CD4-positive, CD25-positive, alpha-beta regulatory T cell (primary cell): ENCODE data around the gene AGMO. TPM values are rescaled to one million over a fixed set of nuclear protein-coding genes. Genes with fewer than 3 reads are reported as not detected.

ENCODE experiments used
- ATAC-seq, 2 donors: fragments of 150-1000 bp; cut with Tn5 transposase; one replicate each; pipeline ENCODE4 v1.10.0; 2021; ENCODE audit warnings: low read depth in 2 of 2, moderate number of reproducible peaks in 2 of 2, moderate library complexity in 1 of 2
- DNase-seq, 3 donors: peaks; one replicate each; pipeline versions ENCODE4 v3.0.0 to v3.0.0-alpha.2; 2012 to 2022; ENCODE audit warnings: mixed read lengths in 1 of 3
- H3K27ac ChIP-seq: one replicate; pipeline ENCODE4 v1.7.0; 2013; ENCODE audit warnings: mild to moderate bottlenecking, low read length; ENCODE audit not compliant: insufficient read depth, poor library complexity, severe bottlenecking
- H3K27me3 ChIP-seq: one replicate; pipeline ENCODE4 v1.7.0; 2013; ENCODE audit warnings: low read length; ENCODE audit not compliant: control insufficient read depth, insufficient read depth
- H3K36me3 ChIP-seq: one replicate; pipeline ENCODE4 v1.7.0; 2013; ENCODE audit warnings: mild to moderate bottlenecking, low read length, moderate library complexity; ENCODE audit not compliant: control insufficient read depth, insufficient read depth
- H3K4me1 ChIP-seq: 2 replicates; pipeline ENCODE4 v1.7.0; 2013; ENCODE audit warnings: mild to moderate bottlenecking, low read length; ENCODE audit not compliant: insufficient read depth, control insufficient read depth, poor library complexity, severe bottlenecking
- H3K4me3 ChIP-seq: one replicate; pipeline ENCODE4 v1.7.0; 2013; ENCODE audit warnings: low read depth, mild to moderate bottlenecking, low read length, moderate library complexity
- H3K9me3 ChIP-seq, 2 experiments: 1 replicate in 1 of 2; 2 replicates in 1 of 2; pipeline ENCODE4 v1.7.0; 2013; ENCODE audit warnings: low read length in 2 of 2, mild to moderate bottlenecking in 1 of 2, moderate library complexity in 1 of 2; ENCODE audit not compliant: control insufficient read depth in 2 of 2
- H3K27ac Mint-ChIP-seq, 3 donors: one replicate each; pipeline ENCODE4 v1.8.0; 2020 to 2022; ENCODE audit warnings: mild to moderate bottlenecking in 3 of 3, mixed read lengths in 3 of 3, moderate library complexity in 2 of 3
- H3K27me3 Mint-ChIP-seq: one replicate; pipeline ENCODE4 v1.8.0; 2022; ENCODE audit warnings: mild to moderate bottlenecking, mixed read lengths
- H3K36me3 Mint-ChIP-seq: one replicate; pipeline ENCODE4 v1.8.0; 2020; ENCODE audit warnings: mixed read lengths
- H3K4me1 Mint-ChIP-seq, 4 donors: one replicate each; pipeline ENCODE4 v1.8.0; 2020 to 2022; ENCODE audit warnings: mixed read lengths in 4 of 4, mild to moderate bottlenecking in 1 of 4
- H3K4me3 Mint-ChIP-seq, 4 donors: one replicate each; pipeline ENCODE4 v1.8.0; 2020 to 2022; ENCODE audit warnings: mild to moderate bottlenecking in 4 of 4, mixed read lengths in 4 of 4, moderate library complexity in 3 of 4
- H3K9me3 Mint-ChIP-seq, 7 donors: one replicate each; pipeline ENCODE4 v1.8.0; 2020 to 2022; ENCODE audit warnings: mixed read lengths in 7 of 7, mild to moderate bottlenecking in 3 of 7, moderate library complexity in 2 of 7
- polyA plus RNA-seq, 4 donors: library from polyadenylated mRNA; unstranded; fragments of 300-500 nt; fragmentation: Illumina TruSeq; gene quantifications; one replicate each; pipeline ENCODE4 v1.2.3, GENCODE V29; 2021
- total RNA-seq: library from RNA; stranded (reverse); gene quantifications from one replicate; pipeline ENCODE4 v1.2.3, GENCODE V29; 2022

Gene AGMO
- total and polyA plus RNA-seq, 5 donors from 2014 or later, result not detected

- Mint-ChIP-seq H3K4me3 (no peak overlapping the region), H3K36me3 (no peaks in the 10 kb centered on the region), H3K27me3 (no peaks in the 10 kb centered on the region), H3K27ac (peak overlapping the region in 1 of 3 donors; percentile 28), H3K9me3 (peaks cover 1 to 8% (median 4%) of the 10 kb centered on the region in 7 donors), H3K4me1 (no peaks in the 10 kb centered on the region)
- Histone ChIP-seq H3K27ac (no peak overlapping the region), H3K9me3 (no peaks in the 10 kb centered on the region), H3K4me3 (no peak overlapping the region), H3K4me1 (no peaks in the 10 kb centered on the region), H3K27me3 (no peaks in the 10 kb centered on the region), H3K36me3 (no peaks in the 10 kb centered on the region)
- DNase-seq (no peak), ATAC-seq (no peak)
Measured at GRCh38 chr7:15457990-15458955, 103.5 kb downstream of the AGMO start.

- no peak for ATAC-seq
- Mint-ChIP-seq H3K4me3 (no peak overlapping the region), H3K27me3 (no peaks in the 10 kb centered on the region), H3K9me3 (peaks cover 0 to 15% (median 4%) of the 10 kb centered on the region in 7 donors), H3K36me3 (no peaks in the 10 kb centered on the region), H3K27ac (no peak overlapping the region), H3K4me1 (no peaks in the 10 kb centered on the region)
- Histone ChIP-seq H3K27me3 (no peaks in the 10 kb centered on the region), H3K4me3 (no peak overlapping the region), H3K4me1 (no peaks in the 10 kb centered on the region), H3K36me3 (no peaks in the 10 kb centered on the region), H3K9me3 (peaks cover 0 to 6% of the 10 kb centered on the region in 2 experiments), H3K27ac (no peak overlapping the region)
- DNase-seq, result no peak
Measured at GRCh38 chr7:15452670-15453069, 109.1 kb downstream of the AGMO start.

GRCh38 chr7:15446722-15447121 lies 115.1 kb downstream of the AGMO start:
- Histone ChIP-seq H3K36me3 (no peaks in the 10 kb centered on the region), H3K27ac (no peak overlapping the region), H3K4me3 (no peak overlapping the region), H3K27me3 (no peaks in the 10 kb centered on the region), H3K9me3 (peaks cover 0 to 14% of the 10 kb centered on the region in 2 experiments), H3K4me1 (no peaks in the 10 kb centered on the region)
- no peak overlapping the region for H3K4me3 Mint-ChIP-seq
- peaks cover 3 to 24% (median 13%) of the 10 kb centered on the region in 7 donors for H3K9me3 Mint-ChIP-seq
- no peaks in the 10 kb centered on the region for H3K4me1 Mint-ChIP-seq
- no peak for DNase-seq
- ATAC-seq, result no peak
- H3K27me3 Mint-ChIP-seq, result no peaks in the 10 kb centered on the region
- no peak overlapping the region for H3K27ac Mint-ChIP-seq
- no peaks in the 10 kb centered on the region for H3K36me3 Mint-ChIP-seq

- Mint-ChIP-seq H3K9me3 (peaks cover 3 to 26% (median 13%) of the 10 kb centered on the region in 7 donors), H3K4me3 (no peak overlapping the region), H3K4me1 (no peaks in the 10 kb centered on the region), H3K27me3 (no peaks in the 10 kb centered on the region), H3K36me3 (no peaks in the 10 kb centered on the region), H3K27ac (no peak overlapping the region)
- Histone ChIP-seq H3K4me3 (no peak overlapping the region), H3K27me3 (no peaks in the 10 kb centered on the region), H3K36me3 (no peaks in the 10 kb centered on the region), H3K9me3 (peaks cover 0 to 14% of the 10 kb centered on the region in 2 experiments), H3K4me1 (no peaks in the 10 kb centered on the region), H3K27ac (no peak overlapping the region)
- ATAC-seq (no peak), DNase-seq (no peak)
Measured at GRCh38 chr7:15446280-15446679, 115.5 kb downstream of the AGMO start.

- H3K9me3 ChIP-seq, result peaks cover 0 to 4% of the 10 kb centered on the region in 2 experiments
- Mint-ChIP-seq H3K4me3 (no peak overlapping the region), H3K27me3 (no peaks in the 10 kb centered on the region), H3K27ac (no peak overlapping the region), H3K9me3 (peaks cover 4 to 26% (median 13%) of the 10 kb centered on the region in 7 donors), H3K36me3 (no peaks in the 10 kb centered on the region), H3K4me1 (no peaks in the 10 kb centered on the region)
- no peaks in the 10 kb centered on the region for H3K4me1 ChIP-seq
- ATAC-seq, result no peak
- no peaks in the 10 kb centered on the region for H3K27me3 ChIP-seq
- H3K4me3 ChIP-seq, result no peak overlapping the region
- no peaks in the 10 kb centered on the region for H3K36me3 ChIP-seq
- H3K27ac ChIP-seq, result no peak overlapping the region
- no peak for DNase-seq
Measured at GRCh38 chr7:15441915-15442314, 119.9 kb downstream of the AGMO start.

GRCh38 chr7:15440482-15440881 lies 121.3 kb downstream of the AGMO start:
- Histone ChIP-seq H3K36me3 (no peaks in the 10 kb centered on the region), H3K4me3 (no peak overlapping the region), H3K27me3 (no peaks in the 10 kb centered on the region), H3K27ac (no peak overlapping the region), H3K4me1 (no peaks in the 10 kb centered on the region), H3K9me3 (no peaks in the 10 kb centered on the region)
- no peak for ATAC-seq
- Mint-ChIP-seq H3K27ac (no peak overlapping the region), H3K4me3 (no peak overlapping the region), H3K9me3 (peaks cover 1 to 31% (median 11%) of the 10 kb centered on the region in 7 donors), H3K27me3 (no peaks in the 10 kb centered on the region), H3K4me1 (no peaks in the 10 kb centered on the region), H3K36me3 (no peaks in the 10 kb centered on the region)
- DNase-seq, result no peak

GRCh38 chr7:15439853-15440252 lies 122.0 kb downstream of the AGMO start:
- Histone ChIP-seq H3K27ac (no peak overlapping the region), H3K4me1 (no peaks in the 10 kb centered on the region), H3K9me3 (no peaks in the 10 kb centered on the region), H3K27me3 (no peaks in the 10 kb centered on the region), H3K36me3 (no peaks in the 10 kb centered on the region), H3K4me3 (no peak overlapping the region)
- Mint-ChIP-seq H3K4me3 (no peak overlapping the region), H3K27ac (no peak overlapping the region), H3K9me3 (peaks cover 1 to 33% (median 11%) of the 10 kb centered on the region in 7 donors), H3K4me1 (no peaks in the 10 kb centered on the region), H3K27me3 (no peaks in the 10 kb centered on the region), H3K36me3 (no peaks in the 10 kb centered on the region)
- ATAC-seq, result no peak
- DNase-seq, result no peak

GRCh38 chr7:15433151-15433550 lies 128.7 kb downstream of the AGMO start:
- H3K36me3 ChIP-seq, result no peaks in the 10 kb centered on the region
- no peak overlapping the region for H3K27ac ChIP-seq
- no peaks in the 10 kb centered on the region for H3K27me3 Mint-ChIP-seq
- H3K4me1 Mint-ChIP-seq, result no peaks in the 10 kb centered on the region
- no peak overlapping the region for H3K27ac Mint-ChIP-seq
- H3K9me3 Mint-ChIP-seq, result peaks cover 0 to 24% (median 4%) of the 10 kb centered on the region in 7 donors
- H3K4me3 ChIP-seq, result no peak overlapping the region
- no peak for DNase-seq
- no peaks in the 10 kb centered on the region for H3K27me3 ChIP-seq
- peaks cover 0 to 2% of the 10 kb centered on the region in 2 experiments for H3K9me3 ChIP-seq
- no peak overlapping the region for H3K4me3 Mint-ChIP-seq
- no peaks in the 10 kb centered on the region for H3K4me1 ChIP-seq
- no peaks in the 10 kb centered on the region for H3K36me3 Mint-ChIP-seq
- no peak for ATAC-seq
